HG02885 (cell line): Measurements from ENCODE around the gene ARV1.
"Not testable (repeated sequence)": the region's sequence is repeated elsewhere in the genome, so short reads cannot be mapped to it uniquely, and the experiment has no call there.

Experiments
- ATAC-seq: cut with Tn5 transposase; IDR thresholded peaks from one replicate; pipeline ENCODE4 v1.9.1; 2021; ENCODE audit warnings: mild to moderate bottlenecking; ENCODE audit not compliant: unreplicated experiment, poor library complexity

The ARV1 gene

DNA sequence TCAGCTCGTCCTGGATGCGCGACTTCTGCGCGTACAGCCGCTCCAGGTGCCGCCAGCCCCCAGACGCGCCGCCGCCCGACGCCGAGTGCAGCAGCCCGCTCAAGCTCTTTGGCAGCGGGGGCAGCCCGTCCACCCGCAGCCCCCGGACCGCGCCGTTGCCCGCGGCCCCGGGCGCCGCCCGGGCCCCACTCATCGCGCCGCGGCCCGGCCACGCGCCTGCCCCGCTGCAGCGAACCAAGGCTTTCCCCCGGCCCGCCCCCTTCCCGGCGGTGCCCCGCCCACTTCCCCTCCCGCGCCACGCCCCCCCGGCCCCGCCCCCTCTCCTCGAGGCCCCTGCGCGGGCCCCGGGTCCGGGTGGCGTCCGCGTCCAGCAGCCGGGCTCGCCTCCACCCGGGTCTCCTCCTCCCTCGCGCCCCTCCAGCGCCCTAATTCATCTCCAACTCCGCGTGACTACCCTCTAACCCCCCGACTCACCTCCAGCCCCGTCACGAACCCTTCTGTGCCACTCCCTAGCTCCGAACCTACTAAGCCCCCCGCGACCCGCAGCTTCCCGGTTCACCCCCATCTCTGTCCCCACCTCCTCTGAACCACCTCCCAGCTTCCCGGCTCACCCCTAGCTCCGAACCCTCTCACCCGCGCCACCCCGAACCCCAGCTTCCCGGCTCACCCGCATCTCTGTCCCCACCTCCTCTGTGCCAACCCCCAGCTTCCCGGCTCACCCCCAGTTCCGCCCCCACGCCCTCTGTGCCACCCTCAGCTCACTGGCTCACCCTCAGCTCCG lies 61.3 kb downstream of the ARV1 start, which contains the start of gene FAM89A:
Gene FAM89A, minus strand, starts transcription at position 236 of the 781 bp plus-strand sequence. Its CDS starts 43 bp downstream, at position 193.
- ATAC-seq: peak; percentile 70

DNA sequence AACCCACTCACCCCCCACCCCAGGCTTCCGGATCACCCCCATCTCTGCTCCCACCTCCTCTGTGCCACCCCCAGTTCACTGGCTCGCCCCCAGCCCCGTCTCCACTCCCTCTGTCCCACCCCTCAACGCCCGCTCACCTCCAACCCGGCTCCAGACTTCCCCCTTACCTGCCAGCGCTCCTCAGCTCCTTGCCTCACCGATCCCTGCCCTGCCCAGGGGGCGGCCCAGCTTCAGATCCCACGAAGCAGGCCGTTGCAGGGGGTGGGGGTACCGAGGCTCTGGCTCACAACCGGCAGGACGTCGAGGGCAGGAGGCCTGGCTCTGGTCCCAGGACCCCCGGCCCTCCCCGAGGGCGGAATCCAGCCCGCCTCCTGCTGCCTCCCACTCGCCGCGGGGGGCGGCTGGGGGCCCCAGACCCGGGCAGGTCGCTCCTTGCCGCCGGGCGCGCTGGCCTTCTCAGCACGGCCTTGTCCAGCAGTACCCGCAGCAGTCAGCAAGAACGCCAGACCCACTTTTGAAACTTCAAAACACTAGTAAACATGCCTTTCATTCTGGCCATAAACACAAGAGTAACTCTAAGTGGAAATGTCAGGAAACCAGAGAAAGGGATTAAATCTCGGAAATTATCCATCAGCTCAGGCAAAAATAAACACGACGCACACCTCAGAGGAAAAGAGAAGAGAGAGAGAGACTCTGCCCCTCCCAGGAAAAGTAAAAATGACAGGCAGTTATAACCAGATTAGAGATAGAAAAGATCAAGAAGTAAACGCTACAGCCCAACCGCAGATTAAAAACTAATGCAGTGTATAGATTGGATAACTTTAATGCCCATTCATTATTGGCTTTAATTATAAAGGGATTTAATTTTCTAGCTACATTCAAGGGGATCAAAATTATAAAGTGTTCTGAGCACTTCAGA lies 62.2 kb downstream of the ARV1 start:
- ATAC-seq: no peak

DNA sequence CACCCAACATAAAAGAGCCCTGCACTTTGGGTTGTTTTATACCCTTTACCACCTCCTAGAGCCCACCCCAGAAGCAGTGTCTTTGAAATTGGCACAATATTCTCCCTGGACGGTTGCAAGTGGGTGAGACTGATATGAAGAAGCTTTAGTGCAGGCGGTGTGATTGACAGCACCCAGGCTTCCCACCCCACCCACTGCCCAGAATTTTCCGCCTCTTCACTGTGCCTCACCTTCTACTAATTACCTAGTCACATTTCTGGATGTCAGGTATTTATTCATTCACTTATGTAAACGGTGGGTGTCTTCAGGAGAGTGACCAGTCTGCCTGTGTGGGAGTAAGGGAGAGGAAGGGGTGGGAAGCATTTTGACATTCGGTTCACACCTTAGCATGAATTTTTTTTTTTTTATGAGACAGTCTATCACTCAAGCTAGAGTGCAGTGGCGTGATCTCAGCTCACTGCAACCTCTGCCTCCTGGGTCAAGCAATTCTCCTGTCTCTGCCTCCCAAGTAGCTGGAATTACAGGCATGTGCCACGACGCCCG lies 62.9 kb downstream of the ARV1 start:
- no peak for ATAC-seq

DNA sequence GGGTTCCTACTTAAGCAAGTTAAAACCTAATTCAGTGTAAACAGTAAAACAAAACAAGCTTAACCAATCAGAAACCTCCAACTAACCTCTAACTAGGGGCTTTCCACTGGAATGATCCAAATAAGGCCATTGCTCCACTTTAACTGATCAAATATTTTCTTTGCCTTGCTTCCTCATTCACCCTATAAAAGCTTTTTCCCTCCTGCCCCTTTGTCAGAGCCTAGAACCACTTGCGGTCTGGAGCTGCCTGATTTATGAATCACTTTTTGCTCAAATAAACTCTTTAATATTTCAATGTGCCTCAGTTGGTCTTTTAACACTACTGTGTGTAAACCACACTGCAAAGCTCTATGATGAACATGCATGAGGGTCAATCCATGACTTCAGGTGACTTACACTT lies 65.7 kb downstream of the ARV1 start:
- no peak for ATAC-seq

DNA sequence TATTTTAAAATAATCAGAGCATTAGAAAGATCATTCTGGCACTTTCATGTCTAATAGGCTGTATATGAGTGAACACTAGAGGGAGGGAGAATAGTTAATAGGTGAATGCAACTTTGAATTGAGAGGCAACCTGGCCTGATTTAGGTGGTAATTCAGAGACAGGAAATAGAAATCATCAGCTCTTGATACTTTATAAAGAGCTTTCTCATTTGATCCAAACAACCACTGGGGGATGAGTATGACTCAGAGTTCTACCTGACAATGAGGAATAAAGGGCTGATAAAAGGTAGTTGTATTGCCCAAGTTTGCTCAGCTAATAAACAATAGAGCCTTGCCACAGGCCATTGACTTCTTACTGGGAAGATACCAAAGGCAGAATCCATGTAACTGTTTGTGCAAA lies 66.4 kb downstream of the ARV1 start:
- no peak for ATAC-seq

GRCh38 chr1:231045921-231046729 lies 67.2 kb downstream of the ARV1 start:
- not testable (repeated sequence) for ATAC-seq

DNA sequence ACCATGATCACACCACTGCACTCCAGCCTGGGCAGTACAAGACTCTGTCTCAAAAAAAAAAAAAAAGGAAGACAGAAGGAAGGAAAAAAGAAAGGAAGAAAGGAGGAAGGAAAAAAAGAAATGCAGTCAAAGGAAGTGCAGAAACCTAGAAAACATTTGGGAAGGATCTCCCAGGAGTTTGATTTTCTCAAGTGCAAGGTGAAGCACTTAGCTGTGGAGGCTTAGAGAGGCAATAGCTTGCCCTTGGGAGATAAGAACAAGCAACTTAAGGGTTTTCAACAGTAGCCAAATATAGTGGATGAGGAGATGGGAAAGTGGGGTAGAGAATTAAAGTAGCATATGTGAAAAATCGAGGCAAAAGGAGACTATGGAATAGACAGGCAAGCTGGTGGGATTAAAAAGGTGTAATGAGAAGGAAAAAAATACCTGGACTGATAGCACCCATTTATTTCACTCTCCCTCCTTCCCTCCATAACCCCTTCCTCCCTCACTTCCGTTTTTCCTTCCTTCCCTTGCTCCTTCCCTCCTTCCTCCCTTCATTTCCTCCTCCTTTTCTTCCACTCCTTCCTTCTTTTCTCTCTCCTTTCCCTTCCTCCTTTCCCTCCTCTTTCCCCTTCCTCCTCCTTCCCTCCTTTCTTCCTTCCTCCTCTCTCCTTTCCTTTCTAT lies 68.0 kb downstream of the ARV1 start:
- no peak for ATAC-seq

DNA sequence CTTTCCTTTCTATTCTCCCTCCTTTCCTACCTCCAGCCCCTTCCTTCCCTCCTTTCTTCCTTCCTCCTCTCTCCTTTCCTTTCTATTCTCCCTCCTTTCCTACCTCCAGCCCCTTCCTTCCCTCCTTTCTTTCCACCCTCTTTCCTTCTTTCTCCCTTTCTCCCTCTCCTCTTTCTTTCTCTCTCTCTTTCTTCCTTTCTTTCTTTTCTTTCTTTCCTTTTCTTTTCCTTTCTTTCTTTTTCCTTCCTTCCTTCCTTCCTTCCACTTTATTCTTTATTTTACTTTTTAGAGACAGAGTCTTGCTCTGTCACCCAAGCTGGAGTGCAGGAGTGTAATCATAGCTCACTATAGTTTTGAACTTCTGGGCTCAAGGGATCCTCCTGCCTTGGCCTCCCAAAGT lies 68.6 kb downstream of the ARV1 start:
- ATAC-seq: not testable (repeated sequence)

DNA sequence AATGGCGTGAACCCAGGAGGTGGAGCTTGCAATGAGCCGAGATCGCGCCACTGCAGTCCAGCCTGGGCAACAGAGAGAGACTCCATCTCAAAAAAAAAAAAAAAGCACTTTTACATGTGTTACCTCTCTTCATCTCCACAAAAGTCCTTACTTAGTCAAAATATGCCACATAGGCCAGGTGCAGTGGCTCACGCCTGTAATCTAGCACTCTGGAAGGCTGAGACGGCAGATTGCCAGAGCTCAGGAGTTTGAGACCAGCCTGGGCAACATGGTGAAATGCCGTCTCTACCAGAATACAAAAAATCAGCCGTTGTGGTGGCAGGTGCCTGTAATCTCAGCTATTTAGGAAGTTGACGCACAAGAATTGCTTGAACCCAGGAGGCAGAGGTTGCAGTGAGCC lies 69.5 kb downstream of the ARV1 start:
- ATAC-seq: not testable (repeated sequence)

- ATAC-seq: no peak
Measured at GRCh38 chr1:231049121-231049979, 70.5 kb downstream of the ARV1 start.
